H1 (cell line): ENCODE results near the gene RNASE12. TPM values are rescaled to one million over a fixed set of nuclear protein-coding genes. Genes with fewer than 3 reads are reported as not detected.

Experiments used
- CTCF ChIA-PET: fragments of 300-600 bp; sonication (Branson Sonifier 250); formaldehyde crosslinking; loops from one replicate; lab custom pipeline; 2021; ENCODE audit not compliant: partially characterized antibody; lab: Charles Lee
- POLR2A ChIA-PET: fragments of 300-600 bp; sonication (Branson Sonifier 250); formaldehyde crosslinking; loops from one replicate; lab custom pipeline; 2021; ENCODE audit warnings: inconsistent platforms; ENCODE audit not compliant: partially characterized antibody; lab: Charles Lee
- DNase-seq, 2 experiments: peaks; one replicate each; pipeline versions ENCODE4 v3.0.0 to v3.0.0-alpha.2; 2010 to 2022; ENCODE audit warnings: low spot score in 2 of 2, low read depth in 1 of 2, mixed read lengths in 1 of 2
- FAIRE-seq: peaks from 2 replicates; lab custom pipeline; 2011; peaks lifted over from hg19 to GRCh38; lab: Jason Lieb, UNC
- H2AFZ ChIP-seq: 2 replicates; pipeline ENCODE4 v1.8.1; 2012; ENCODE audit warnings: low read length, inconsistent platforms
- H2AK5ac ChIP-seq: 2 replicates; pipeline ENCODE4 v1.6.1; 2013; ENCODE audit warnings: low read depth, low read length
- H2BK120ac ChIP-seq: replicated peaks from 2 replicates; pipeline ENCODE3; 2013; ENCODE audit warnings: low read depth, low read length, inconsistent platforms
- H2BK12ac ChIP-seq: 2 replicates; pipeline ENCODE4 v1.6.1; 2013; ENCODE audit warnings: low read depth, low read length
- H2BK15ac ChIP-seq: 2 replicates; pipeline ENCODE4 v1.6.1; 2013; ENCODE audit warnings: low read length
- H2BK20ac ChIP-seq: 2 replicates; pipeline ENCODE4 v1.6.1; 2013; ENCODE audit warnings: low read length
- H2BK5ac ChIP-seq: 2 replicates; pipeline ENCODE4 v1.6.1; 2013; ENCODE audit warnings: low read depth, low read length
- H3K14ac ChIP-seq: 2 replicates; pipeline ENCODE4 v1.6.1; 2013; ENCODE audit warnings: inconsistent platforms; ENCODE audit not compliant: insufficient read length
- H3K18ac ChIP-seq: 2 replicates; pipeline ENCODE4 v1.6.1; 2013; ENCODE audit warnings: low read length; ENCODE audit errors: extremely low read depth
- H3K23ac ChIP-seq: 2 replicates; pipeline ENCODE4 v1.6.1; 2013; ENCODE audit warnings: inconsistent platforms; ENCODE audit not compliant: insufficient read length
- H3K23me2 ChIP-seq: 2 replicates; pipeline ENCODE4 v1.6.1; 2013; ENCODE audit warnings: low read depth, low read length
- H3K27ac ChIP-seq: 2 replicates; pipeline ENCODE4 v1.6.1; 2011; ENCODE audit warnings: low read depth, low read length, inconsistent platforms
- H3K27me3 ChIP-seq, 4 experiments: replicated peaks in 1 of 4; 1 replicate in 1 of 4; 2 replicates in 3 of 4; pipeline versions ENCODE4 v1.6.1 to v1.8.1; 2011 to 2013; ENCODE audit warnings: low read length in 3 of 4, mild to moderate bottlenecking in 3 of 4, inconsistent platforms in 2 of 4, mixed read lengths in 2 of 4, moderate library complexity in 1 of 4; ENCODE audit not compliant: control insufficient read depth in 3 of 4, insufficient read depth in 3 of 4; ENCODE audit errors: extremely low read depth in 1 of 4
- H3K36me3 ChIP-seq, 4 experiments: 2 replicates each; pipeline versions ENCODE4 v1.6.1 to v1.8.1; 2011 to 2013; ENCODE audit warnings: mild to moderate bottlenecking in 4 of 4, low read length in 3 of 4, moderate library complexity in 2 of 4, control low read depth in 1 of 4, inconsistent platforms in 1 of 4; ENCODE audit not compliant: insufficient read depth in 4 of 4, control insufficient read depth in 2 of 4
- H3K4ac ChIP-seq: replicated peaks from 2 replicates; pipeline ENCODE3; 2013; ENCODE audit warnings: low read length, low read depth, mixed read lengths, inconsistent platforms; ENCODE audit not compliant: insufficient read length
- H3K4me1 ChIP-seq, 4 experiments: replicated peaks in 1 of 4; 1 replicate in 1 of 4; 2 replicates in 3 of 4; pipeline versions ENCODE4 v1.6.1 to v1.8.1; 2011 to 2013; ENCODE audit warnings: low read length in 3 of 4, inconsistent platforms in 2 of 4, mixed read lengths in 1 of 4; ENCODE audit not compliant: insufficient read depth in 4 of 4, control insufficient read depth in 3 of 4
- H3K4me2 ChIP-seq, 2 experiments: 2 replicates each; pipeline versions ENCODE4 v1.6.1 to v1.8.1; 2011 to 2013; ENCODE audit warnings: low read depth in 2 of 2, low read length in 2 of 2, control low read depth in 1 of 2, inconsistent platforms in 1 of 2, mild to moderate bottlenecking in 1 of 2; ENCODE audit not compliant: insufficient read depth in 1 of 2
- H3K4me3 ChIP-seq, 4 experiments: fragments of 200-600, 300-600 bp in 1 of 4; sonication (generic), shearing (Covaris generic), sonication (Bioruptor Twin) in 1 of 4; 2 replicates each; pipeline versions ENCODE4 v1.5.1 to v1.8.1; 2011 to 2016; ENCODE audit warnings: low read length in 4 of 4, low read depth in 3 of 4, control low read depth in 2 of 4, inconsistent platforms in 2 of 4, mild to moderate bottlenecking in 2 of 4, mixed read lengths in 1 of 4, moderate library complexity in 1 of 4; ENCODE audit not compliant: insufficient read depth in 2 of 4; ENCODE audit errors: extremely low read depth in 1 of 4
- H3K56ac ChIP-seq: replicated peaks from 2 replicates; pipeline ENCODE3; 2013; ENCODE audit warnings: low read depth, mild to moderate bottlenecking, mixed read lengths, low read length, inconsistent platforms; ENCODE audit not compliant: insufficient read length
- H3K79me1 ChIP-seq: 2 replicates; pipeline ENCODE4 v1.6.1; 2013; ENCODE audit warnings: low read depth, low read length, control low read depth
- H3K79me2 ChIP-seq, 2 experiments: 2 replicates each; pipeline versions ENCODE4 v1.6.1 to v1.8.1; 2012 to 2013; ENCODE audit warnings: low read length in 2 of 2, mild to moderate bottlenecking in 2 of 2, inconsistent platforms in 1 of 2; ENCODE audit not compliant: insufficient read depth in 2 of 2, control insufficient read depth in 1 of 2
- H3K9ac ChIP-seq, 4 experiments: replicated peaks in 1 of 4; 1 replicate in 1 of 4; 2 replicates in 3 of 4; pipeline versions ENCODE4 v1.6.1 to v1.8.1; 2011 to 2013; ENCODE audit warnings: low read depth in 3 of 4, low read length in 3 of 4, control low read depth in 2 of 4, mild to moderate bottlenecking in 2 of 4, moderate library complexity in 2 of 4, inconsistent platforms in 1 of 4; ENCODE audit errors: extremely low read depth in 1 of 4
- H3K9me3 ChIP-seq, 2 experiments: 2 replicates each; pipeline versions ENCODE4 v1.6.1 to v1.8.1; 2012 to 2013; ENCODE audit warnings: mild to moderate bottlenecking in 2 of 2, moderate library complexity in 2 of 2, control low read depth in 1 of 2, inconsistent platforms in 1 of 2, low read depth in 1 of 2, low read length in 1 of 2, mixed read lengths in 1 of 2; ENCODE audit not compliant: insufficient read depth in 2 of 2
- H4K20me1 ChIP-seq, 2 experiments: replicated peaks in 1 of 2; 2 replicates each; pipeline versions ENCODE3 to v1.8.1; 2011 to 2013; ENCODE audit warnings: inconsistent platforms in 2 of 2, low read length in 2 of 2, mild to moderate bottlenecking in 1 of 2; ENCODE audit not compliant: insufficient read depth in 2 of 2, control insufficient read depth in 1 of 2
- H4K5ac ChIP-seq: 2 replicates; pipeline ENCODE4 v1.6.1; 2013; ENCODE audit warnings: low read length, low read depth, mixed read lengths, inconsistent platforms; ENCODE audit not compliant: insufficient read length
- H4K8ac ChIP-seq: 2 replicates; pipeline ENCODE4 v1.8.0; 2013; ENCODE audit warnings: mild to moderate bottlenecking, moderate library complexity, low read length, inconsistent platforms; ENCODE audit not compliant: insufficient read depth; ENCODE audit errors: extremely low read depth
- H4K91ac ChIP-seq: replicated peaks from 2 replicates; pipeline ENCODE3; 2013; ENCODE audit warnings: low read length, mixed read lengths, inconsistent platforms; ENCODE audit not compliant: insufficient read length
- ASH2L ChIP-seq: fragments of 200-600, 300-600 bp; sonication (generic); IDR thresholded peaks from one replicate; pipeline ENCODE4 v1.7.1; 2017; ENCODE audit warnings: low read length
- BACH1 ChIP-seq: IDR thresholded peaks from 2 replicates; pipeline ENCODE4 v1.6.1; 2012; ENCODE audit warnings: low read length, improper control_type of control experiment
- BRCA1 ChIP-seq: IDR thresholded peaks from 2 replicates; pipeline ENCODE4 v1.6.1; 2012; ENCODE audit warnings: low read depth, low read length, improper control_type of control experiment
- E2F6 ChIP-seq: IDR thresholded peaks from 2 replicates; pipeline ENCODE4 v1.6.1; 2012; ENCODE audit warnings: inconsistent platforms
- EZH2 ChIP-seq: fragments of 200-600 bp; sonication (generic); IDR thresholded peaks from 2 replicates; pipeline ENCODE4 v1.7.1; 2012; ENCODE audit warnings: low read depth, mild to moderate bottlenecking, moderate library complexity, low read length, inconsistent platforms; ENCODE audit not compliant: severe bottlenecking
- GTF2F1 ChIP-seq: IDR thresholded peaks from 2 replicates; pipeline ENCODE4 v1.6.1; 2012; ENCODE audit warnings: low read depth, low read length, improper control_type of control experiment, borderline replicate concordance
- RBBP5 ChIP-seq: IDR thresholded peaks from 2 replicates; pipeline ENCODE4 v1.7.1; 2012; ENCODE audit warnings: low read depth, mild to moderate bottlenecking, inconsistent platforms, low read length, moderate library complexity, borderline replicate concordance
- SIRT6 ChIP-seq: IDR thresholded peaks from one replicate; pipeline ENCODE4 v1.7.1; 2012; ENCODE audit warnings: low read length, inconsistent platforms
- SRF ChIP-seq: IDR thresholded peaks from 2 replicates; pipeline ENCODE4 v1.6.1; 2011; ENCODE audit warnings: mild to moderate bottlenecking, low read depth, low read length, moderate library complexity
- SUZ12 ChIP-seq: fragments of 200-600 bp; sonication (generic); IDR thresholded peaks from 2 replicates; pipeline ENCODE4 v1.6.1; 2012; ENCODE audit warnings: mild to moderate bottlenecking, inconsistent platforms, low read length, moderate library complexity, mixed read lengths
- TCF12 ChIP-seq: IDR thresholded peaks from 2 replicates; pipeline ENCODE4 v1.6.1; 2011; ENCODE audit warnings: low read depth, mild to moderate bottlenecking, low read length
- WGBS, 2 experiments: shearing (Covaris generic) in 1 of 2; methylation state at CpG; one replicate each; pipeline versions ENCODE4 v1.1.6 to v1.1.7; 2013 to 2015; ENCODE audit warnings: low lambda C conversion rate in 2 of 2, mixed read lengths in 2 of 2, inconsistent platforms in 1 of 2, low coverage in 1 of 2, missing lambda C conversion rate in 1 of 2; ENCODE audit not compliant: insufficient replicate concordance in 2 of 2, insufficient coverage in 1 of 2, insufficient read length in 1 of 2; ENCODE audit errors: extremely low coverage in 1 of 2, missing lambda C conversion rate in 1 of 2; 5-methylcytosine and 5-hydroxymethylcytosine counted together
- polyA plus RNA-seq, 7 experiments: library from polyadenylated mRNA; depleted of rRNA in 3 of 7; stranded (reverse) in 5 of 7; unstranded in 2 of 7; fragments of >200 nt in 5 of 7; fragments of 200-250 nt in 2 of 7; gene quantifications; 1 replicate in 5 of 7; 2 replicates in 1 of 7; 4 replicates in 1 of 7; pipeline versions ENCODE4 v1.2.1 to v1.2.3, GENCODE V29; 2011 to 2013; ENCODE audit warnings: missing spikeins in 2 of 7, mixed read lengths in 2 of 7
- total RNA-seq: library from RNA; stranded (reverse); fragmentation: NEBNext Ultra II Directional; extraction: Animal tissue kit (Norgen Biotek cat#: 25700); gene quantifications from 2 replicates; pipeline ENCODE4 v1.2.1, GENCODE V29; 2021

The RNASE12 gene
- total and polyA plus RNA-seq, 2 of the 8 experiments (the other 6 are each of a cell fraction or from before 2014, with no cell fraction given): not detected

DNA sequence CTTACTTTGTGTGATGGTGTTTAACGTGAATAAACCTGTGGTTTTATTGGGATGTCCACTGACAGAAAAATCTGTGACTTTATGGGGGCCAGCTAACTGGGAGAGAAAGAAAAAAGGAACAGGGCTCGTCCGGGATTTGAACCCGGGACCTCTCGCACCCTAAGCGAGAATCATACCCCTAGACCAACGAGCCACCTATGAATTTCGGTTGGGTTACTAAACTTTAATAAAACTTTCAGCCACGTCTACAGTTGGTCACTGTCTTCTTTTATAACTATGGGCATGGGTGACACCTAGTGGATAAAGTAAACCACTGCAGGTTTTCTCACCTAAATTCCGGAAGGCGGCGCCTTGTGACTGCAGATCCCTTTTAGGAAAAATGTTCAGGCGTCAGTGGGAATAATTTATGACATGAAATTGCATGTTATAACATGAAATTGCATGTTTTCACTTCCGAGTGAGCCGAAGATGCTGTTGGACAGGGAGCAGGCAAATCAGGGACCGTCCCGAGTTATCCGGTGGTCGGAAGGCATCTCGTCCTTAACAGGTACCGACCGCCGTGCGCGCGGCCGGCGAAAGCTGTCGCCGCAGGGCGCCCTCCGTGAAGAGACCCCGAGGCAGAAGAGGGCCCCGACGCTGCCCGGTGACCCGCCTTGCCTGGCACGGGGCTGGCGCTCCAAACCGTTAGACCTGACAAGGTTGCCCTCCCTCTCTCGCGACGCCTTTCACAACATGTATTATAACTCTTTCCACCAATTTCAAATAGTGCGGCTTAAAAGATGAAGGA lies 18.2 kb upstream of the RNASE12 start:
- Histone ChIP-seq H2BK5ac (peak overlapping the region; percentile 37; the same call in 1 of the 2 replicates), H4K5ac (no peak overlapping the region), H2BK15ac (0 out of 2 replicates have a peak overlapping the region, but pooled peaks have one; percentile 50), H3K4me2 (peak overlapping the region; percentile 66 to 78; a peak in 3 of 4 replicates), H3K4ac (no peak overlapping the region), H3K9ac (peak overlapping the region; percentile 51 to 80 (median 61)), H2AFZ (peak overlapping the region; percentile 96), H3K4me3 (peak overlapping the region; percentile 61 to 98 (median 95)), H4K20me1 (no peaks in the 10 kb centered on the region), H3K79me2 (no peaks in the 10 kb centered on the region), H3K23ac (no peak overlapping the region), H2BK20ac (no peak overlapping the region), H4K8ac (no peak overlapping the region), H3K4me1 (peaks cover 0 to 2% (median 0%) of the 10 kb centered on the region in 4 experiments; a peak in 1 of 7 replicates), H3K27ac (peak overlapping the region; percentile 8; the same call in 1 of the 2 replicates), H3K27me3 (no peaks in the 10 kb centered on the region), H3K23me2 (peaks cover 4% of the 10 kb centered on the region), H3K56ac (peak overlapping the region; percentile 73), H2AK5ac (no peak overlapping the region), H2BK120ac (no peak overlapping the region), H3K79me1 (no peaks in the 10 kb centered on the region), H3K18ac (no peak overlapping the region), H3K36me3 (no peaks in the 10 kb centered on the region), H2BK12ac (no peak overlapping the region), H3K14ac (no peak overlapping the region), H3K9me3 (no peaks in the 10 kb centered on the region), H4K91ac (no peak overlapping the region)
- POLR2A ChIA-PET: interaction anchor here (0.5 to 7.8 kb wide), 8 partner anchors 15 to 292 kb away, joined by 3 to 49 read pairs (median 3); partner anchors contain the start of genes APEX1, OSGEP and PNP
- peak in 1 of 2 experiments; percentile 88 for DNase-seq
- no peak for FAIRE-seq
- WGBS, 2 experiments: 2% methylated on average over 44 of the region's 44 CpGs; no CpG with 5 or more reads in 1 of the 2 experiments
- CTCF ChIA-PET: interaction anchor here (0.5 to 8.9 kb wide), 39 partner anchors 11 to 282 kb away, joined by 3 to 114 read pairs (median 4); partner anchors contain the start of genes PIP4P1, RNASE11, RNASE4 and RNASE9
- TF ChIP-seq RBBP5 (peak; percentile 100), BRCA1 (no peak), SUZ12 (no peak), TCF12 (no peak), E2F6 (no peak), BACH1 (no peak), EZH2 (no peak), SIRT6 (no peak), GTF2F1 (no peak), ASH2L (peak; percentile 100), SRF (no peak)
